GM21825 (cell line): ENCODE data around the gene HIC2.
"Not testable (repeated sequence)": the region's sequence is repeated elsewhere in the genome, so short reads cannot be mapped to it uniquely, and the experiment has no call there.

Experiments used
- ATAC-seq: cut with Tn5 transposase; IDR thresholded peaks from one replicate; pipeline ENCODE4 v1.9.1; 2021; ENCODE audit warnings: mild to moderate bottlenecking, moderate library complexity; ENCODE audit not compliant: unreplicated experiment

Gene HIC2

DNA sequence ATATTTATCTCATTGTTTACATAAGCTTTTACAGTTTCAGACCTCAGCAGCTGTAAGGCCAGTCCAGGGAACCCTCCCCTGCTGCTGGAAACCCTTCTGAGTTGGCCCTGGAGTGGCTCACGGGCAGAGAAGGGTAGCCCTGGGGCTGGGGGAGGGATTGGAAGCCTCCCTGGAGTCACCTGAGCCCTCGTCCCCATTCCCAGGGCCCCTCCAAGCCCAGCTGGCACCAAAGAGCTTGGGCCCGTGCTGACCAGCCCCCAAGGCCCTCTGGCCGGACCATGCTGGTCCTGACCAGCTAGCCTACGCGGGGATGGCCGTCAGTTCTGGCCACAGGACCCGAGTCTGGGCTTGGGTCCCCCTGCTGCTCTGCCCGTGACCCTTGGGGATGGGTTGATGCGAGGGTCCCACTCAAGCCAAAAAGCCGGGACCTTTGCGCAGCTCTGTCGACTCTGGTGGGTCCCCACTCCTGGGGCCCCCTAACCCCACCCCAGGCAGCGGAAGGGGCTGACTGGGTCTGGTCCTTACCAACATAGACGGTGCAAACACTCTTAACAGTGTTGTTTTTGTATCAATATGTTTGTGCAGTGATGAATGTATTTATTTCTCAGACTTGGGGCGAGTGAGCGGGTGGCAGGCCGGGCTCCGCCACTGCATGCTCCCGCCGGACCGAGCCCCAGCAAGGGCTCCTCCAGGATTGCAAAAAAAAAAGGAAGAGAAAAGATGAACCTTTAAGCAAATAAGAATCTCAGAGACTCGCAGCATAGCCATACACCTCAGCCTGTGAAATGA lies 32.6 kb downstream of the HIC2 start:
- no peak for ATAC-seq

DNA sequence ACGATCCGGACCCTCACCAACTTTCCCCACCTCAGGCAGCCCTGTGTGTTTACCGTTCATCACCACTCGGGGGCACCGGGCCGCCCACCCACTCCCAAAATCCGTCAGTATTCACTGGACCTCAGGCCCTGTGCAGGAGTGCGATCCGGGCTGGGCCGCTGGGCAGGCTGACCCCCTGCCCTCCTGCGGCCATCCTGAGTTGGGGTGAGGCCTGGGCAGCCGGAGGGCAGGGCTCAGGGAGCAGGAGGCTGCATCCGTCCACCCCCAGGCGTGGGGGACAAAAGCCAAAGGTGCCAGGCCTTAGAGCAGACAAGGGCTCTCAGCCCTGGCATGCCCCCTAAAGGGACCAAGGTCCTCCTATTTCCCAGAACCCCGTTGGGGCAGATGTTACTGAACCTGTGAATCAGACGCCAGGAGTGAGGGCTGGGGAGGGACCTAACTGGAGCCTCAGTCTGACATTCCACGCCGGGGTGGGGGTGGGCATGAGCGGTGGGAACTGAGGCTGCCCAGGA lies 33.2 kb downstream of the HIC2 start:
- no peak for ATAC-seq

DNA sequence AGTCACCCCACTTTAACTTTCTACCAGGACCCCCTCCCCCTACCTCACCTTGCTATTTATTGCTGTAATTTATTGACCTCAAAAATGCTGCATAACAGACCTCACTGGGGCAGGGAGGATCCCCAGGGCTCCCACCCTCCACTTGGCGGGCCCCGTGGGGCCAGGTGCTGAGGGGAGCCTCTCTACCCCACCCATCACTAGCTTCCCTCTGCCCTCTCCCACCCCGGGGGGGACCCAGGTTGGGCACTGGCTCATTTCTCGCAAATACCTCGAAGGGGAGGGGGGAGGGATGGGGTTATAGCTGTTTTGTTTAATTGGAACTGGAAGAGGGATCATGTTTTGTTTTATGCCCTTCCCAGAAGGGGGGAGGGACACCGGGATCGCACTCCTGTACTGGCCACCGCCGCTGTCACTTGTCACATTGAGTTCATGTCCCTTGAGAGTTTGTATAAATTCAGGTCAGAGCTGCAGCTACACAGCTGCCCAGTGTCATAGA lies 33.7 kb downstream of the HIC2 start:
- no peak for ATAC-seq

DNA sequence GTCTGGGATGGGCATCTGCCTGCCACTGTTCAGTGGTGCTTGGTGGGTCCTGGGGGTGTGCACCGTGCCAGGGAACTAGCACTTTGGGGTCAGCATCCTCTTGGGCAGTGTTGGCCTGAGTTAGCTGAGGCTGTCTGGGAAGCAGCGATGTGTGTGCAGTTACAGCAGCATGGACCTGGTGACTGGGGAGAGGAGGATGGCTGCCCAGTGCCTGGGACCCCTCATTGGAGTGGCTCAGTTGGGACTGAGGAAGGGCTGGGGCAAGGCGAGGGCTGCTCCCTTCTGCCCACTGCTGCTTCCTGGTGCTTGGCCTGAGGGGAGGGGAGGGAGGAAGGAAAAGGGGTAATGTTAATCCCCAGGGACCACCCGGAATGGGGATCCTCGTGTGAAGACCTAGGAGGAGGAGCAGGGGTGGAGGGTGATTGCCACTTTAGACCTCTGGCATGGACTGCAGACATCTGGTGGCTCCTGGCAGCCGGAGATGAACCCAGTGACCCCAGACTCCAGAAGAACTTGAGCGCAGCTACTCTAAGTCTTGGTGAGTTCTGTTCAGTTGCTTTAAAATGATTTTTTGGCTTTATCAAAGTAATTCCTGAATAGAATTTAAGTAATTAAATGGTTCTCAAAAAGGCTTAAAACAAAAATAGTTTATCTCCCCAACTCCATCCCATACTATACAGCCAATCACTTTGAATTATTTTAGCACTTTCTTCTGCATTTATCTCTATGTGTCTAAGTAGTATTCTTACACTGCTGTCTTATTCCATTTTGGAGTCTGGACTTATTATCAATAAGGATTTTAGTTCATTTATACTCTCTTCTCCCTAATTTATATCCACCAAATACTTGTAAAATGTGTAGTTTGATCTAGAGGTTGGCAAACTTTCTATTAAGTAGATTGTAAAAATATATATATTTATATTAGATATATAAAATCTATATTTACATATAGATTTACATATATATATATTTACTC lies 34.7 kb downstream of the HIC2 start:
- ATAC-seq, result no peak

DNA sequence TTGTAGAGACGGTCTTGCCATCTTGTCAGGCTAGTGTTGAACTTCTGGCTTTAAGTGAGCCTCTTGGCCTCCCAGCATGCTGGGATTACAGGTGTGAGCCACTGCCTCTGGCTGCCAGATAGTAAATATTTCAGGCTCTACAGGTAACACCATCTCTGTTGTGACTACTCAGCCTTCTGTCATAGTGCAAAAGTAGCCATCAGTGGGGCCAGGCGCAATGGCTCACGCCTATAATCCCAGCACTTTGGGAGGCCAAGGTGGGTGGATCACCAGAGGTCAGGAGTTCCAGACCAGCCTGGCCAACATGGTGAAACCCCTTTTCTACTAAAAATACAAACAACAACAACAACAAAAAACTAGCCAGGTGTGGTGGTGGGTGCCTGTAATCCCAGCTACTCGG lies 35.5 kb downstream of the HIC2 start:
- not testable (repeated sequence) for ATAC-seq

DNA sequence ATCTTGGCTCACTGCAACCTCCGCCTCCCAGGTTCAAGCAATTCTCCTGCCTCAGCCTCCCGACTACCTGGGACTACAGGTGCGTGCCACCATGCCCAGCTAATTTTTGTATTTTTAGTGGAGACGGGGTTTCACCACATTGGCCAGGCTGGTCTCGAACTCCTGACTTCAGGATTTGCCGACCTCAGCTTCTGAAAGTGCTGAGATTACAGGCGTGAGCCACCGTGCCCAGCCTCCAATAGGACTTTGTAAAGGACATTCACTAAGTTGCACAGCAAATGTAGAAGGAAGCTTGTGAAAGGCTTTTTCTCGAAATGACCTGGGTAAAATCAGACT lies 37.8 kb downstream of the HIC2 start:
- not testable (repeated sequence) for ATAC-seq

DNA sequence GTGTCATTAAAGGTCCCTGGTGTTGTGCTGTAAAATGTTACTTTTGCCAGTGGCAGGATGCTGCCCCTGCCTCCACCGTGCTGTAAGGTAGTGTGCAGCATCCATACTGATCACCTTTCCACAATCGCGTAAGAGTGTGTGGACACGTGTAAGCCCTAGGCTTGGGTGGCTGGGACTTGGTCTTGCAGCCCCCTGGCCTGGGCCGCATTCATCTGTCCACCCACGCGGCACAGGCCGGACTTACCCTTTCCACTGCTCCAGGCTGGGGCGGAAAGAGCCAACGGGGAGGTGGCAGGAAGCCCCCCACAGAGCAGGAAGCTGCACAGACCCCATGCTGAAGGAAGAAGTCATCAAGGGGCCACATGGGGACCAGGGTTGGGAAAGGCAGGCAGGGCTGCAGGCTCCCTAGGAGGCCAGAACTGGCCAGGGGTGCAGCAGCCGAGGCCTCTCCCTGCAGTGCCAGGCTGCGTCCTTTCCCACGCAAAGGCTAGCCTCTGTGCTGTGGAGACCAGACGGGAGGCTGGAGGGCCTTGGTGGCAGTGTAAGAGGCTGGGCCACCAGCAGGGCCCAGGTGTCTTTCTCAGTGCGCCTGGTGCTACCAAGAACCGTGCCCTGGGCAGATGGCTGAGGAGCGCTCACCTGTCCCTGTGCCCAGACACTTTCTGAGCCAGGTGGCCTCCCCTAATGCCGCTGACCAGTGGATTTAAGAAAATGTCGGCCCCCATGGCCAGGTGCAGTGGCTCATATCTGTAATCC lies 38.3 kb downstream of the HIC2 start:
- ATAC-seq, result no peak

DNA sequence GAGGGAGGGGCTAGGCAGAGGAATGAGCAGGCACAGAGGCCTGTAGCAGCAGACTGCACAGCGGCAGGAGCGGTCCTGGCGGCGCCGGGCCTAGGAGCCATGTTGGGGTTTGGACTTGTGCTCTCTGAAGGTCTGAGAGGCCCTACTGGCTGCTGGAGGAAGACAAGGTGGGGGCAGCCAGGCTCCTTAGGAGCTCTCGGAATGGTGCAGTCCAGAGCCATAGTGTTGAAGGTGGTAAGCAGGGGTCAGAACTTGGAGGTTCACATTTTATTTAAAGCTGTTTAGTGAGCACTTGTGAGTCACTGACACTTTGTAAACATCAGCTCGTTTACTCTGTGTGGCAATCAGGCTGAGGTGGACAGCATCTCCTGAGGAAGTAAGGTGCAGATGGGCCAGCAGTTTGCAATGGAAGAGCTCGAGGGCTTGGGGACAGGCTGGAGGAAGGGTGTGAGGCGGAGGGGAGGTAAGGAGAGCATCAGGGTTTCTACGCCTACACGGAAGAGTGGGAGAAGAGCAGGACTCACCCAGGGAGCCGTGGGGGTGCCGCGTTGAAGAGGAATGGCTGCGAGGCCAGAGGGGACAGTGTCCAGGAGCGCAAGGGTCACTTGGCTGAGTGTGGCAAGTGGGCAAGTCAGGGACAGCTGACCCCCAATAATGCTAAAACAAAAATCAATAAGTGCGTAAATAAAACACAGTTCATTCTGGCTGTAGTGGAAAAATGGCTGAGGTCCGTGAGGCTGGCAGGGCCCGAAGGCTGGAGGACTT lies 40.0 kb downstream of the HIC2 start:
- ATAC-seq, result no peak

DNA sequence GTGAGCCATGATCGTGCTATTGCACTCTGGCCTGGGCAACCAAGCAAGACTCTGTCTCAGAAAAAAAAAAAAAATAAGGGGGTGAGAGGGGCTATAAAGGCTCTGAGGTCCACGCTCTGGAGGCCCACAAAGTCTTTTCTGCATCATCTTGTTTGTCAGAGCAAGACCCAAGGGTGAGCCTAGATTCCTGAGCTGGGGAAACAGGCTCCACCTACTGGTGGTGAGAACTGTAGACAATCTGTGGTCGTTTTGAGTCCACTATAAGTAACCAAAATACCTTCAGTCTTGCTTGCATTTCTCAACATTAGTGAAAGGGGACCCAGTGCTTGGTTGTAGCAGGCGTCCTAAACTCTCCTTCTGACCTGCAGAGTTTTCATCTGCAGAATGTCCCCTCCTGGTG lies 45.5 kb downstream of the HIC2 start:
- not testable (repeated sequence) for ATAC-seq

DNA sequence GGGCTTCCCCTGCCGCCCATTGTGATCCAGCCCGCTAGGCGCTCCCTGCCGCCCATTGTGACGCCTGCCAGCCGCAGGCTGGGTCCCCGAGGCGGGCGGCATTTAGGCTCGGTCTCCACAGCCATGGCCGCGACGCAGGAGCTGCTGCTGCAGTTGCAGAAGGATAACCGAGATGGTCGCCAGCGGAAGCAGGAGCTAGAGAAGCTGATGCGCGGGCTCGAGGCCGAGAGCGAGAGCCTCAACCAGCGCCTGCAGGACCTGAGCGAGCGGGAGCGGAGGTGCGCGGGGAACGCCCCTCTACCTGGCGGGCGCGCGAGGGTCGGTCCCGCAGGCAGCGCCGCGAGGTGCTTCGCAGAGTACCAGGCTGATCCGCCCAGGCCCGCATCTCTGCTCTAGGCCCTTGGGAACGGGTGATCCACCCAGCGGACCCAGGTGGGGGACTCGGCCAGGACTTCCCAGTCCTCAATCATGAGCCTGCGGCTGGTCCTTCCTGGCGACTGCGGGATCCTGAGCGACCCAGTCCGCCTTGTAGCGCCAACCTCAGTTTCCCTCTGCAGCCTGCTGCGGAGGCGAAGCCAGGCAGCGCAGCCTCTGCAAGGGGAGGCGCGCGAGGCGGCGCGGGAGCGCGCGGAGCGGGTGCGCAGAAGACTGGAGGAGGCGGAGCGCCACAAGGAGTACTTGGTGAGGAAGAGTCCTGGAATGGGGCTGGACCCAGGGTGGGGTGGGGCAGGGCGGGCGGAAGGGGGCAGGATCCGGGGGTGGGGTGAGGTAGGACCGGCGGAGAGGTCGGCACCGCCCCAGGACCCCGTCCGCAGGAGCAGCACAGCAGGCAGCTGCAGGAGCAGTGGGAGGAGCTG lies 50.4 kb downstream of the HIC2 start, which contains the start of gene TMEM191C:
TSS of gene TMEM191C (plus strand) at position 51 of the 857 bp plus-strand sequence. CDS start at position 124, 73 bp downstream.
- not testable (repeated sequence) for ATAC-seq

DNA sequence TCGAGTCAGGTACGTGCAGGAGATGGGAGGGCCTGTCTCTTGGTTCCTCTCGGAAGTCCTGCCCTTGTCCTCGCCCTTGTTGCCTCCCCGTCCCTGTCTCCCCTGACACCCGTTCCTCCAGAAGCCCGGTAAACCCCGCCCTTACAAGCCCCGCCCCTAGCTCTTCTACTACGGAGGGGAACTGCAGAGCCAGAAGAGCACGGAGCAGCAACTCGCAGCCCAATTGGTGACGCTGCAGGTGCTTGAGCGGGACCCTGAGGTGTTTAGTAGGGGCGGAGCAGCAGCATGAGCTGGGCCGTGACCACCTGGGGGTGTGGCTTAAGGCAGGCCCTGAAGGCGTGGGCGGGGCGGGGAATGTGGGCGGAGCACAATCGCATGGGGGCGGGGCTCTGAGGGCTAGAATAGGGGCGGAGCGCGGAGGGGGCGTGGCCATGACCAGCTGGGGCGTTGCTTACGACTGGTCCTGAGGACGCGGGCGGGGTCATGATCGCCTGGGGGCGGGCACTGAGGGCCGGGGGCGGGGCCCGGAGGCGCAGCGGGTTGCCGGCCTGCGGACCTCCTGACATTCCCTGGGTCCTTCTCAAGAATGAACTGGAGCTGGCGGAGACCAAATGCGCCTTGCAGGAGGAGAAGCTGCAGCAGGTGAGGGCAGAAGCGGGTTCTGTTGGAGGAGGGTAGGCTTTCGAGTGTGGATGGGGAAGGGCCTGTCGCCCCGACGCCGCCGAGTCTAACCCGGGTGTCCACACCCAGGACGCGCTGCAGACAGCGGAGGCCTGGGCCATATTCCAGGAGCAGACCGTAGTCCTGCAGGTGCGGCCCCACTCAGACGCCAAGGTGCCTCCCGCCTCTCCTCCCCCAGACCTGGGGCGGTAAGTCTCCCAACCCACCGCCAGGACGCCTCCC lies 51.3 kb downstream of the HIC2 start:
- ATAC-seq, result peak; percentile 81

DNA sequence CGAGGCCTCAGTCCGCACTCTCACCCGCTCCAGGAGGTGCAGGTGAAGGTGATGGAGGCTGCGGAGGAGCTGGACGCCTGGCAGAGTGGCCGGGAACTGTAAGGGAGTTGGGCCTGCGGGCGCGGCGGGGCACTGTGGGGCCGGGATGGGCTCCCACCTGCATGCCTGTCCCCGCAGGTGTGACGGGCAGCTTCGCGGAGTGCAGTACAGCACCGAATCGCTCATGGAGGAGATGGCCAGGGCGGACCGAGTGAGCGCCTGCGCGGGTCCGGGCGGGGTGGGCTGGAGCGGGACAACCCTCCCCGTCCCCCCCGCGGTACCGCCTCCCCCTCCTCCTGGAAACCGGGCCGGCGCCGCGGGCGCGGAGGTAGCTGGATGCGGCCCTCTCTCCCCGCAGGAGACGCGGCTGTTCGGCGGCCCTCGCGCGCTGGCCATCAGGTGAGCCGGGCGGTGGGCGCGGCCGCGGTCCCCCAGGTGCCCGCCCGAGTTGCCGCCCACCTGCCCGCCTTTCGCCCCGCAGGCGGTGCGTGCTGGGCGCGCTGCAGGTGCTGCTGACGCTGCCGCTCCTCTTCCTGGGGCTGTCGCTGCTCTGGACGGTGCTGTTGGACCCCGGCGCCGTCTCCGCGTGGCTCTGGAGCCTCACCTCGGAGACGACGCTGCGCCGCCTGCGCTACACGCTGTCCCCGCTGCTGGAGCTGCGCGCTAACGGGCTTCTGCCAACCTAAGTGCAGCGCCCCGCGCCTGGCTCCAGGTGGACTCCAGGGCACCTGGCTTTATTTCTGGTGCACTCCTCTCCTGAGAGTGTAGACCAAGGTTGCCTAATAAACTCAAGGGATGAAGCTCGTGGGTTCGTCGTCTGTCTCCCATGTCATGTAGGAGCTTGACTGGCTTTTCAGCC lies 52.2 kb downstream of the HIC2 start:
- ATAC-seq, result not testable (repeated sequence)

DNA sequence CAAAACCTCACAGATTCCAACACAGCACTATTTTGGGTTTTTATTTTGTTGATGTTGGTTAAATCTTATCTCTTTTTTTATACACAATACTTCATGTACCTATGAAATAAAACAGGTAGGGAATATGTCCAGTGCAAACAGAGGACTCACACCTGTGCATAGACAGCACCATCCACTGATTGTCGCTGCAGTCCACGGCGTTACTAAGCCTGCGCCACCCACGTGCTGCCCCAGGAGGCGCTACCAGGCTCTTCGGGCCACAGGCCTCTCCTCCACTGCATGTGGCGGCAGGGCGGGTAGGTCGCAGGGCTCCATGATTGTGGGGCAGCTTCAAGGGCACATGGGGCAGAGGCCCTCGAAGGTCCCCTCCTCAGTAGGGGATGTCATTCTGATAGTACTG lies 55.8 kb downstream of the HIC2 start:
- ATAC-seq, result not testable (repeated sequence)

DNA sequence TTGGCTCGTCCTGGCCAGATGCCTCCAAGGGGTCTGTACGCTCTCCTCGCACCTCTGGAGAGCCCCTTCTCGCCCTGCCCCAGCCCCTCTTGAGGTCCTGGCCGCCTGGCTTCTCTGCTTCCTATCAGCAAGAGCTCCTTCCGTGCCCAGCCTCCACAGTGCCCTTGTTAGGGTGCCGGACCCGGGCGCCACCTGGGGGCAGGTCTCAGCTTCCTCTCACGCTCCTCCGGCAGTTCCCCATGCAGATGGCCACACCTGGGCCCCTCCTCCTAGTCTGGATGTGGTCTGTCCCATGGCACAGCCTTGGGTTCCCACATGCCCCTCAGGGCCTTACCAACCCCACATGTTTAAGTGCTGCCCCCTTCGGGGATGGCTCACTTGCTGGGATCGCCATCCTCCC lies 56.5 kb downstream of the HIC2 start:
- not testable (repeated sequence) for ATAC-seq

DNA sequence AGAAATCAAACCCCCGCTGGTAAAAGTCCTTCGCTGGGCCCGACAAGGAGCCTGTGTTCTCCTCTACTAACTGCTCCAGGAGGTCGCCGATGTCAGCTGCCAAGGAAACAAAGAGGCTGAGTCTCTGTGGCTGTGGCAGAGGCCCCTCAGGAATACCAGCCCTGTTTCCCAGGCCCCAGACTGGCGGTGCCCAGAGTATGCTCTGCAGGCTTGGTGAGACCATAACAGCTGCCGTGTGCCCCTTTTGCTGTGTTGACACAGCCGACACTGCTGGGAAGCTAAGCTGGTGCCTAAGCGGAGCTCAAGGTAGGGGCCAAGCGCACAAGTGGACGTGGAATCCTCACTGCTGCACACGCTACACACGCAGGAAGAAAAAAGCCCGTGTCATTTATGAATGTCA lies 66.9 kb downstream of the HIC2 start:
- not testable (repeated sequence) for ATAC-seq

DNA sequence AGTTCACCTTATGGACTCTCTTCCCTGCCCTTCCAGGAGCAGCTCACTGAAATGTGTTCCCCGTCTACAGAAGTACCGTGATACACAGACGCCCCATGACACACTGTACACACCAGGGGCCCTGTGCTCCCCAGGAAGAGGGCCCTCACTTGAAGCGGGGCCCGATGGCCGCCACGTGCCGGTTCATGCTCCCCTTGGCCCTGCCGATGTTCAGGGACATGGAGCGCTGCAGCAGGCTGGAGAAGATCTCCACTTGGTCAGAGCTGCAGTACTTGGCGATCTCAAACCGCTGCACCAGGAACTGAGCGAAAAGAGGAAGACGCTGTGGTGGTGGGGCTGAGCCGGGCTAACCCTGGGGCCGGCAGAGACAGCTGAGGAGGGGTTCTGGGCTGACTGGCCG lies 70.6 kb downstream of the HIC2 start:
- ATAC-seq, result not testable (repeated sequence)

DNA sequence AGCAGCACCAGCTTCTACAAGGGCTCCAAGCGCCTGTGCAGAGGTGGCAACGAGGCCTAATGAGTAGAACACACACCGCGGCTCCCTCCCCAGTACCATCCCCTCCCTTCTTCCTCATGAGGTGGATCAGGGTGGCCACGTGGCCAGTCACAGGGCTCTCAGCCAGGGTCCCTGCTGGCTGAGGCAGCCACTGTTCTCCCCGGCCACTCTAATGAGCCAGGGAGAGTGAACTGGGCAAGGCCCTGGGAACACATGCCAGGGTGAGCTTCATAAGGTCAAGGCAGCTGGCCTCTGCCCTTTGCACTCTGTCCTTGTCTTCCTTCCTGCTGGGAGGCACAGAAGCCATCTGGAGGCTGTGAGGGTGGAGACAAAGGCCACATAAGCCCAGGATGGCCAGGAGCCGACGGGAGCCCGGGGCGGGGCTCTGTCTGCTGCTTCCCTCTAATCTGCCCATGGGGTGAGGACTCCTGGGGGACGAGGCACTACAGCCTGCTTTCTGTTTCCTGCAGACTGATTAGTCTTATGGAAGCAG lies 72.0 kb downstream of the HIC2 start:
- ATAC-seq, result not testable (repeated sequence)
